ENCODE results near the gene QRFP.

QRFP gene

DNA sequence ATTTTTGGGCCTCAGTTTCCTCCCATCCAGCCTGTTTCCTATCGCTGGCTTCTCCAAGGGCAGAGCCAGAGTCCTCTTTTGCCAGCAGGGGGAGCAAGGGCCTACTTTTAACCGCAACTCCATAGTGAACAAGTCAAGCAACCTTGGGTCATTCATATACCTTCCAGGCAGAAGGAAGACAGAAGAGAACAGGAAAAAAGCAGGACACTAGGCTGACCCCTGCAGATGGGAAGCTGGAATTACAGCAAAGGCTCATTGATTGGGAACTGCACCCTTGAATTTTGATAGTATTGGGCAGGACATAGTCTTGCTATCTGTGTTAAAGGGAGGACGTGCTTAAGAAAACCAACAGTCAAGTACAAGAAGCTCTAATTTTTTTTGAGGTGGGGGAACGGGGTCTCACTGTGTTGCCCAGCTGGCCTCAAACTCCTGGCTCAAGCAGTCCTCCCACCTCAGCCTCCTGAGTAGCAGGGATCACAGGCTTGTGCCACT, 30.1 kb downstream of the QRFP start:
- TF ChIP-seq, protein P1, sequence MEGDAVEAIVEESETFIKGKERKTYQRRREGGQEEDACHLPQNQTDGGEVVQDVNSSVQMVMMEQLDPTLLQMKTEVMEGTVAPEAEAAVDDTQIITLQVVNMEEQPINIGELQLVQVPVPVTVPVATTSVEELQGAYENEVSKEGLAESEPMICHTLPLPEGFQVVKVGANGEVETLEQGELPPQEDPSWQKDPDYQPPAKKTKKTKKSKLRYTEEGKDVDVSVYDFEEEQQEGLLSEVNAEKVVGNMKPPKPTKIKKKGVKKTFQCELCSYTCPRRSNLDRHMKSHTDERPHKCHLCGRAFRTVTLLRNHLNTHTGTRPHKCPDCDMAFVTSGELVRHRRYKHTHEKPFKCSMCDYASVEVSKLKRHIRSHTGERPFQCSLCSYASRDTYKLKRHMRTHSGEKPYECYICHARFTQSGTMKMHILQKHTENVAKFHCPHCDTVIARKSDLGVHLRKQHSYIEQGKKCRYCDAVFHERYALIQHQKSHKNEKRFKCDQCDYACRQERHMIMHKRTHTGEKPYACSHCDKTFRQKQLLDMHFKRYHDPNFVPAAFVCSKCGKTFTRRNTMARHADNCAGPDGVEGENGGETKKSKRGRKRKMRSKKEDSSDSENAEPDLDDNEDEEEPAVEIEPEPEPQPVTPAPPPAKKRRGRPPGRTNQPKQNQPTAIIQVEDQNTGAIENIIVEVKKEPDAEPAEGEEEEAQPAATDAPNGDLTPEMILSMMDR (IDR thresholded peaks at IDR 0.05; ENCODE audit: low read depth, low read length, missing control alignments): peak; percentile 99
- H3K4me3 ChIP-seq (replicated peaks; ENCODE audit: low read depth, low read length): no peak overlapping the region
- DNase-seq (ENCODE audit: extremely low read depth, low read depth): no peak

DNA sequence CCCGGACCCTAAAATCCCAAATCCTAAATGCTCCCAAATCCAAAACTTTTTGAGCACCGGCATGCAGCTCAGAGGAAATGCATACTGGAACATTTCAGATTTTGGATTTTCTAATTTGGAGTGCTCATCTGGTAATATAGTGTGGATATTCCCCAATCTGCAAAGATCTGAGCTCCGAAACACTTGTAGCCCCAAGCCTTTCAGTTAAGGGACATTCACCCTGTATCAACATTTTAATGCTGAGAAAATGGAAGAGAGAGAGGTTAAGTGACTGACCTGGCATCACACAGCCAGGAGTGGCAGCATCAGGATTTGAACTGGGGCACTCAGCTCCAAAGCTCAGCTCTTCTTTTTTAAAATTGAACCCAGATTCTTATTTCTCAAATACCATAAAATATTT, 30.7 kb downstream of the QRFP start:
- no peak overlapping the region for H3K4me3 ChIP-seq (replicated peaks; ENCODE audit: low read depth, low read length)
- TF ChIP-seq, protein P1 (IDR thresholded peaks at IDR 0.05; ENCODE audit: low read depth, low read length, missing control alignments): no peak
- no peak for DNase-seq (ENCODE audit: extremely low read depth, low read depth)

DNA sequence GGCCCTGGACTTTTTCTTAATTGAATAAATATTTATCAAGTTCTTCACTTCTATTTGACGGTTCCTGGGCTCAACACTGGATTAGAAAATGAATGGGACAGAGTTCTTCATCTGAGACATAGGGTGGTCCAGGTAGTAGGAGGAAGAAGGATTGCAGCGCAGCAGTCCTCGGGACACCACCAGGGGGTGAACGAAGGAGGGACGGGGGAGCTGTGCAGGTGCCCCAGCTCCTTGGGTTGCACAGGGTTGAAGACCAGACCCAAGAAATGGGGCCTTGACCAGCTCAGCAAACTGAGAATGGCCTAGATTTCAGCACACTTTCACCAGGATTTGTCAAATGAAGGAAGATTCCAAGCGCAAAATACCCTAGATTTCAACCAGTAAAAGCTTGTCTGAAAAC, 32.1 kb downstream of the QRFP start:
- no peak overlapping the region for H3K4me3 ChIP-seq (replicated peaks; ENCODE audit: low read depth, low read length)
- TF ChIP-seq, protein P1 (IDR thresholded peaks at IDR 0.05; ENCODE audit: low read depth, low read length, missing control alignments): no peak
- no peak for DNase-seq (ENCODE audit: extremely low read depth, low read depth)

DNA sequence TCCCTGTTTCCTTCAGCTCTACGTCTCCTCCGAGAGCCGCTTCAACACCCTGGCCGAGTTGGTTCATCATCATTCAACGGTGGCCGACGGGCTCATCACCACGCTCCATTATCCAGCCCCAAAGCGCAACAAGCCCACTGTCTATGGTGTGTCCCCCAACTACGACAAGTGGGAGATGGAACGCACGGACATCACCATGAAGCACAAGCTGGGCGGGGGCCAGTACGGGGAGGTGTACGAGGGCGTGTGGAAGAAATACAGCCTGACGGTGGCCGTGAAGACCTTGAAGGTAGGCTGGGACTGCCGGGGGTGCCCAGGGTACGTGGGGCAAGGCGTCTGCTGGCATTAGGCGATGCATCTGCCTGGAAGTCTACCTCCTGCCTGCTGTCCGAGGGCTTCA, 33.9 kb downstream of the QRFP start:
- no peak for DNase-seq (ENCODE audit: extremely low read depth, low read depth)
- TF ChIP-seq, protein P1 (IDR thresholded peaks at IDR 0.05; ENCODE audit: low read depth, low read length, missing control alignments): no peak

DNA sequence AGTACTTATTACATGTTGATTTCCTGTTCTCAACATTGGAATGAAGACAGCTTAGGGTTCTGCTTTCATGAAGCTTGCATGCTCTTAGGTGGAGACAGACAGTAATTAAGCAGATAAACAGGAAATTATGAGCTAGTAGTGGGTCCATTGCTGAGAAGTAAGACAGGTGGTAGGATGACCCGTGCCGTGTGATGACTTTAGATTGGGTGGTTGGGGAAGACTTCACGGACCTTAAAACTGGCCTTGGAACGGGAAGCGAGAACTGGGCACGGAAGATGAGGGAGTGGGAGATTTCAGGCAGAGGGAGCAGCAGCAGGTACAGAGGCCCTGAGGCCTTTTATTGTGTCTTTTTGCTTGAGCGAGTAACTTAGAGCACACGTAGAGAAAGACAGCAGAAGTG, 34.4 kb downstream of the QRFP start:
- no peak for DNase-seq (ENCODE audit: extremely low read depth, low read depth)
- no peak overlapping the region for H3K4me3 ChIP-seq (replicated peaks; ENCODE audit: low read depth, low read length)
- TF ChIP-seq, protein P1 (IDR thresholded peaks at IDR 0.05; ENCODE audit: low read depth, low read length, missing control alignments): no peak

More for the DNA sequence above, 33.9 kb downstream of the QRFP start:
- H3K4me3 ChIP-seq (replicated peaks; ENCODE audit: low read depth, low read length): no peak overlapping the region

DNA sequence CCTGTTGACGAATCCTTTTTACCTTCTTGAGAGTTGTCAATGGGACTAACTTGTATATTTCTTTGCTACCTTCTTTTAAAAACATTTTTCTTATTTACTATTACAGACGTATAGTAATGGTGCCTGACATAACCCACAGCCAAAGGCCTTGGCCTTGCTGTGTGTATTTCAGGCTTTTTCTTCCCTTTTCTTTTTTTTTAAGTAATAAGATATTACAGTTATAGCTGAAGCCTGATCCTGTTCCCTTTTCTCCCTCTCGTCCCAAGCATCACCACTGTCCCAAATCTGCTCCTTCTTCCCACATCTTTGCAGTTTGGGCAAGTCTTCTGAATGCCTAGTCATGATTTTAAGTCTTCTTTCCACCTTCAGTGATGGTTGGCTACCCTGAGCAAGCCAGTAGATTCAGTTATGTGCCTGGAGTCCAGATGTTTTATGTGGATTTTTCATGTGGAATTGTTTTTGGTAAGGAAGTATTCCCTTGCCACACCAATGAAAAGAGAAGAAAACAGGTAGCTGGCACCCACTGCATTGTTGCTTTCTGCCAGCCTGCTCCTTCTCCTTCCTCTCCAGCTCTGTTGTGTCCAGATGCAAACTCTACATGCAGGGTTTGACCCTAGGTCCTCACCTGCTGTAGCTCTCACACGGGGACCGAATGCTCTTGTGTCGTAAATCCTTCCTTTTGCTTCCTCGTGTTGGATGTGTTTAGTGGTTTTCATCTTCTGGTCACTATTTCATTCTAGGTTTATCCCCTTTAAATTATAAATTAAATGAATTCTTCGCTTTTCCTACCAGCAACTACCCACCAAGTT, 35.0 kb downstream of the QRFP start:
- H3K4me3 ChIP-seq (replicated peaks; ENCODE audit: low read depth, low read length): no peak overlapping the region
- TF ChIP-seq, protein P1 (IDR thresholded peaks at IDR 0.05; ENCODE audit: low read depth, low read length, missing control alignments): no peak
- no peak for DNase-seq (ENCODE audit: extremely low read depth, low read depth)
